ENCODE results near the gene UBR4. TPM values are rescaled to one million over a fixed set of nuclear protein-coding genes. Genes with fewer than 3 reads are reported as not detected.

UBR4 gene
- total and polyA plus RNA-seq, 11 donors: 44.8 to 150 (median 87.2) TPM

DNA sequence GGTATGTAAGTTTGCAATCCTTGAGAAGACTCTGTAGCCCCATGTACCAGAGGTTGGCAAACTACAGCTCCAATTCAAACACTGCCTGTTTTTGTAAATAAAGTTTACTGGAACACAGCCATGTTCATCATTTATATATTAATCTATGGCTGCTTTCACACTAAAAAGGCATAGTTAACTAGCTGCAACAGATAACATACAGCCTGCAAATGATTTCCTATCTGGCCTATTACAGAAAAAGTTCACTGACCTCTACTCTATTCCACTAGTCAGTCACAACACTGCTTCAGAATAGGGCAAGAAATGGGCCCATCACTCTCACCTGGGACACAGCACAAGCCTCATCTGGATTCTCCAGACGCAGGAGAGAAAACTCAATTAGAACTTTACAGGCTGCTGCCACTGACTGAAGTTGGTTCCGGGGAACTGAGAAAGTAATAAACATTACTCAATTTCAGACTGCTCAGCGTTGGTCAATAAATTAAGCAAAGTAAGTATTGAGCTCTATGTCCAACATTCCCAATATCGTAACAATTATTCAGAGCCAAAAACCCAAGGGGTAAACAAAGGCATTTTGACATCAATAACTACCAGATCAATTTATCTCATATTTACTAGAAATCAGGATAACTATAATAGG, 10.6 kb downstream of the UBR4 start:
- no peak for TF ChIP-seq CTCF (IDR thresholded peaks at IDR 0.05)
- no peak for TF ChIP-seq POLR2A (IDR thresholded peaks at IDR 0.05)
- DNase-seq (no peak), ATAC-seq (no peak)
- peaks cover 0 to 76% (median 25%) of the 10 kb centered on the region in 12 donors for H3K4me1 ChIP-seq
- H3K4me3 ChIP-seq: no peak overlapping the region
- WGBS, 4 donors: 90 to 94% (median 91%) methylated on average over 4 of the region's 4 CpGs
- no peaks in the 10 kb centered on the region for H3K27me3 ChIP-seq
- intact Hi-C loops (cut with DNase I): loop anchor here in 1 of 10 donors (10.0 kb wide), 1 partner anchor 45 kb away; no protein-coding TSS in a partner anchor
- peaks cover 0 to 72% (median 69%) of the 10 kb centered on the region in 9 donors for H3K36me3 ChIP-seq
- H3K9me3 ChIP-seq: no peaks in the 10 kb centered on the region
- peak overlapping the region in 1 of 12 donors; percentile 7 for H3K27ac ChIP-seq

DNA sequence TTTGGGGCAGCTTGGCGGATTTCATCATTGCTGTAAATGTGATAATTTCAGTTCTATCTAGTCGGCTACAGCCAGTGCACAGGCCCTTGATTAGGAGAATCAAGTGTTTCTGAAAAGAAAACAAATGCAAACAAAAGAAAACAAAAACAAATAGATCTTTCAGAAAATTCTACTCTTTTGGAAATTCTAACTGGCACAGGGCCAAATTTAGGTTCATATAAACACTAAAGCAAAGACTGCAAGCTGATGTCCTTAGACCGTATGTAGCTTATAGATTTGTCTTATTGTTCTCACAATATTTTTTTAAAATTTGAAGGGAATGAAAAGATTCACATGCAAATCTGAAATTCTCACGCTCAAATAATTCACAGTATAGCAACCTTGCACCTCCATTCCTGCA, 11.2 kb downstream of the UBR4 start:
- Histone ChIP-seq H3K27ac (peak overlapping the region in 1 of 12 donors; percentile 9), H3K27me3 (no peaks in the 10 kb centered on the region), H3K9me3 (no peaks in the 10 kb centered on the region), H3K4me3 (no peak overlapping the region), H3K4me1 (peaks cover 0 to 70% (median 23%) of the 10 kb centered on the region in 12 donors), H3K36me3 (peaks cover 0 to 78% (median 75%) of the 10 kb centered on the region in 9 donors)
- WGBS, 4 donors: 84 to 90% (median 86%) methylated on average over 4 of the region's 4 CpGs
- TF ChIP-seq CTCF (IDR thresholded peaks at IDR 0.05) (no peak), POLR2A (IDR thresholded peaks at IDR 0.05) (no peak)
- intact Hi-C loops (cut with DNase I): loop anchor here in 1 of 10 donors (10.0 kb wide), 1 partner anchor 46 kb away; no protein-coding TSS in a partner anchor
- no peak for ATAC-seq
- DNase-seq: no peak

DNA sequence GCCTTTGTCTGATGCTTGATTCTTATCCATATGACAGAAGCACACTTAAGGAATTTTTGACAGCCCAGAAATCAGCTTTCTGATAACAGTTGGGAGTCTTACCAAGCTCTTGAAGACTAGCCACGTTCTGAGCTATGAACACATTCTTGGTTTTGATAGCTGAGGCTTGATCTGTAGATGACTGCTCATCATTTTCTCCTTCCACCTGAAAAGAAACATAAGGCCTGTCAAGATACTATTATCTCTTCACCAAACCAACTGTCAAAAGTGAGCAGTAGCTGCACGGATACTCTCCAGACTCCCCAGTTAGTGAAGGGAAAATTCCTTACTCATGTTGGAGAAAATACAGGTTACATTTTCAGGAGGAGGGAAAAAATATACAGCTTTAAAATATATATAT, 12.2 kb downstream of the UBR4 start:
- H3K27me3 ChIP-seq: no peaks in the 10 kb centered on the region
- peaks cover 0 to 61% (median 15%) of the 10 kb centered on the region in 12 donors for H3K4me1 ChIP-seq
- H3K9me3 ChIP-seq: no peaks in the 10 kb centered on the region
- DNase-seq: no peak
- intact Hi-C loops (cut with DNase I): loop anchor here in 1 of 10 donors (10.0 kb wide), 1 partner anchor 47 kb away; no protein-coding TSS in a partner anchor
- TF ChIP-seq POLR2A (IDR thresholded peaks at IDR 0.05) (no peak), CTCF (IDR thresholded peaks at IDR 0.05) (no peak)
- WGBS, 4 donors: 40 to 59% (median 46%) methylated on average over 2 of the region's 2 CpGs
- no peak overlapping the region for H3K4me3 ChIP-seq
- peaks cover 0 to 88% (median 85%) of the 10 kb centered on the region in 9 donors for H3K36me3 ChIP-seq
- ATAC-seq: peak in 3 of 4 donors; percentile 41 to 68 (median 54)
- no peak overlapping the region for H3K27ac ChIP-seq

- no peak for TF ChIP-seq CTCF (IDR thresholded peaks at IDR 0.05)
- TF ChIP-seq POLR2A (IDR thresholded peaks at IDR 0.05): no peak
- Histone ChIP-seq H3K4me3 (no peak overlapping the region), H3K36me3 (peaks cover 0 to 99% (median 97%) of the 10 kb centered on the region in 9 donors), H3K9me3 (no peaks in the 10 kb centered on the region), H3K4me1 (peaks cover 0 to 47% (median 8%) of the 10 kb centered on the region in 12 donors), H3K27me3 (no peaks in the 10 kb centered on the region), H3K27ac (peak overlapping the region in 5 of 12 donors; percentile 1 to 44 (median 10))
- DNase-seq: no peak
- intact Hi-C loops (cut with DNase I): loop anchor here in 1 of 10 donors (10.0 kb wide), 1 partner anchor 48 kb away; no protein-coding TSS in a partner anchor
- 61 to 98% (median 92%) methylated on average over 3 of the region's 3 CpGs for WGBS, 4 donors
- ATAC-seq: no peak
Observed at GRCh38 chr1:19196331-19196730, 13.7 kb downstream of the UBR4 start.
